Measurements from ENCODE around the gene FBXL19. TPM values are rescaled to one million over a fixed set of nuclear protein-coding genes. Genes with fewer than 3 reads are reported as not detected.
A peak's percentile ranks its signal among the peaks of the same experiment; 100 is the strongest.

FBXL19 gene
- total and polyA plus RNA-seq, 2 of the 13 experiments (the other 11 are each of a cell fraction or from before 2014, with no cell fraction given), result 6.0 to 13.7 TPM

DNA sequence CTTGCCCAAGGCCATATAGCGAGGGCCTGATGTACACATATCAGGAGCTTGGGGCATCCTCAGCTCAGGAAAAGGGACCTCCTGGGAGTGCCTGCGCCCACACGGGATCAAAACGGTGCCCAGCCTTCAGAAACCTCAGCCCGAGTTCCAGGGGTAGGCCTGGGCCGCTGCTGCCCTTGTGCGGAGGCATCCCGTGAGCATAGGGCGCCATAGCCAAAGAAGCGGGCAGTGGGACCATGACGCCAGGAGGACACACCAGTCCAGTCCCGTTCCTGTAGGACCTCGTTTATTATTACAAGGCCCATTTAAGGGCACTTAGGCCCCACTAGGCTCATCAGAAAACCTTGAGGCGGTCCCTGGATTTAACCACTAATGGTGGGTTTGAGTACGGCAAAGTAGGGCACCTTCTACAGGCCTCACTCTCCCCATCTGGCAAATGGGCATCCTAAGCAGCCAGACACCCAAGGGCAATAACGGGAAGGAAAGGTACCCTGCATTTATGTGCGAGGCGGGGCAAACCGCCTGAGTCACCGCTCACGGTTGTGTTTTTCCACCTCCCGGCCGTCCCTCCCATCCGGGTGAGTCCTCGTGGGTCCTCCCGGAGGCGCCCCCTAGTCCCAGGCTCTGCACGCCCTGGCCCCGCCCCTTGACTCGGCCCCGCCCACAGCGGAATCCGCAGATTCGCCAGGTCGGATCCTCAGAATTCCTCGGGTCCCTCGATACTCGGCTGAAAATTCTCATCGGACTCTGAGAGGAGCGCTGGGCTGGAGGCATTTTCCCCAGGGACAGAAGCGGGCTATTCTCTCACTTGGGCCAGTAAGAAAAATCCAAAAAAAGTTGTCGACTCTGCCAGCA is 33.5 kb downstream of the FBXL19 start (continued):
- TF ChIP-seq, protein P1, sequence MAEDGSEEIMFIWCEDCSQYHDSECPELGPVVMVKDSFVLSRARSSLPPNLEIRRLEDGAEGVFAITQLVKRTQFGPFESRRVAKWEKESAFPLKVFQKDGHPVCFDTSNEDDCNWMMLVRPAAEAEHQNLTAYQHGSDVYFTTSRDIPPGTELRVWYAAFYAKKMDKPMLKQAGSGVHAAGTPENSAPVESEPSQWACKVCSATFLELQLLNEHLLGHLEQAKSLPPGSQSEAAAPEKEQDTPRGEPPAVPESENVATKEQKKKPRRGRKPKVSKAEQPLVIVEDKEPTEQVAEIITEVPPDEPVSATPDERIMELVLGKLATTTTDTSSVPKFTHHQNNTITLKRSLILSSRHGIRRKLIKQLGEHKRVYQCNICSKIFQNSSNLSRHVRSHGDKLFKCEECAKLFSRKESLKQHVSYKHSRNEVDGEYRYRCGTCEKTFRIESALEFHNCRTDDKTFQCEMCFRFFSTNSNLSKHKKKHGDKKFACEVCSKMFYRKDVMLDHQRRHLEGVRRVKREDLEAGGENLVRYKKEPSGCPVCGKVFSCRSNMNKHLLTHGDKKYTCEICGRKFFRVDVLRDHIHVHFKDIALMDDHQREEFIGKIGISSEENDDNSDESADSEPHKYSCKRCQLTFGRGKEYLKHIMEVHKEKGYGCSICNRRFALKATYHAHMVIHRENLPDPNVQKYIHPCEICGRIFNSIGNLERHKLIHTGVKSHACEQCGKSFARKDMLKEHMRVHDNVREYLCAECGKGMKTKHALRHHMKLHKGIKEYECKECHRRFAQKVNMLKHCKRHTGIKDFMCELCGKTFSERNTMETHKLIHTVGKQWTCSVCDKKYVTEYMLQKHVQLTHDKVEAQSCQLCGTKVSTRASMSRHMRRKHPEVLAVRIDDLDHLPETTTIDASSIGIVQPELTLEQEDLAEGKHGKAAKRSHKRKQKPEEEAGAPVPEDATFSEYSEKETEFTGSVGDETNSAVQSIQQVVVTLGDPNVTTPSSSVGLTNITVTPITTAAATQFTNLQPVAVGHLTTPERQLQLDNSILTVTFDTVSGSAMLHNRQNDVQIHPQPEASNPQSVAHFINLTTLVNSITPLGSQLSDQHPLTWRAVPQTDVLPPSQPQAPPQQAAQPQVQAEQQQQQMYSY (CRISPR knock-in tag; IDR thresholded peaks at IDR 0.05), result 0 out of 2 replicates have a peak, but pooled peaks have one; percentile 39
- TF ChIP-seq, protein P2, sequence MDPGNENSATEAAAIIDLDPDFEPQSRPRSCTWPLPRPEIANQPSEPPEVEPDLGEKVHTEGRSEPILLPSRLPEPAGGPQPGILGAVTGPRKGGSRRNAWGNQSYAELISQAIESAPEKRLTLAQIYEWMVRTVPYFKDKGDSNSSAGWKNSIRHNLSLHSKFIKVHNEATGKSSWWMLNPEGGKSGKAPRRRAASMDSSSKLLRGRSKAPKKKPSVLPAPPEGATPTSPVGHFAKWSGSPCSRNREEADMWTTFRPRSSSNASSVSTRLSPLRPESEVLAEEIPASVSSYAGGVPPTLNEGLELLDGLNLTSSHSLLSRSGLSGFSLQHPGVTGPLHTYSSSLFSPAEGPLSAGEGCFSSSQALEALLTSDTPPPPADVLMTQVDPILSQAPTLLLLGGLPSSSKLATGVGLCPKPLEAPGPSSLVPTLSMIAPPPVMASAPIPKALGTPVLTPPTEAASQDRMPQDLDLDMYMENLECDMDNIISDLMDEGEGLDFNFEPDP (CRISPR knock-in tag; conservative IDR thresholded peaks at IDR 0.05), result peak; percentile 72; the same call in 1 of the 2 replicates
- TF ChIP-seq PHF5A (CRISPR knock-in tag; IDR thresholded peaks at IDR 0.05; ENCODE audit: low read depth, unreplicated experiment) (peak; percentile 75), HNRNPUL1 (IDR thresholded peaks at IDR 0.05; ENCODE audit: low read depth, low read length) (no peak), MXD4 (CRISPR knock-in tag; IDR thresholded peaks at IDR 0.05) (no peak; the same call in 1 of the 2 replicates), ZNF274 (CRISPR knock-in tag; IDR thresholded peaks at IDR 0.05) (peak; percentile 18; the same call in 1 of the 2 replicates), ZBTB1 (CRISPR knock-in tag; IDR thresholded peaks at IDR 0.05; ENCODE audit: borderline replicate concordance) (no peak), ZKSCAN5 (CRISPR knock-in tag; IDR thresholded peaks at IDR 0.05) (no peak), ETV5 (CRISPR knock-in tag; IDR thresholded peaks at IDR 0.05; ENCODE audit: borderline replicate concordance) (peak; percentile 49; the same call in 1 of the 2 replicates), RORA (CRISPR knock-in tag; IDR thresholded peaks at IDR 0.05) (no peak), ZNF431 (CRISPR knock-in tag; IDR thresholded peaks at IDR 0.05; ENCODE audit: borderline replicate concordance, low read depth) (no peak), ZNF75D (CRISPR knock-in tag; IDR thresholded peaks at IDR 0.05; ENCODE audit: borderline replicate concordance) (no peak), GLI4 (CRISPR knock-in tag; IDR thresholded peaks at IDR 0.05; ENCODE audit: borderline replicate concordance) (no peak)
- TF ChIP-seq, protein P3, sequence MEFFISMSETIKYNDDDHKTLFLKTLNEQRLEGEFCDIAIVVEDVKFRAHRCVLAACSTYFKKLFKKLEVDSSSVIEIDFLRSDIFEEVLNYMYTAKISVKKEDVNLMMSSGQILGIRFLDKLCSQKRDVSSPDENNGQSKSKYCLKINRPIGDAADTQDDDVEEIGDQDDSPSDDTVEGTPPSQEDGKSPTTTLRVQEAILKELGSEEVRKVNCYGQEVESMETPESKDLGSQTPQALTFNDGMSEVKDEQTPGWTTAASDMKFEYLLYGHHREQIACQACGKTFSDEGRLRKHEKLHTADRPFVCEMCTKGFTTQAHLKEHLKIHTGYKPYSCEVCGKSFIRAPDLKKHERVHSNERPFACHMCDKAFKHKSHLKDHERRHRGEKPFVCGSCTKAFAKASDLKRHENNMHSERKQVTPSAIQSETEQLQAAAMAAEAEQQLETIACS (CRISPR knock-in tag; IDR thresholded peaks at IDR 0.05), result no peak
- TF ChIP-seq, protein P4, sequence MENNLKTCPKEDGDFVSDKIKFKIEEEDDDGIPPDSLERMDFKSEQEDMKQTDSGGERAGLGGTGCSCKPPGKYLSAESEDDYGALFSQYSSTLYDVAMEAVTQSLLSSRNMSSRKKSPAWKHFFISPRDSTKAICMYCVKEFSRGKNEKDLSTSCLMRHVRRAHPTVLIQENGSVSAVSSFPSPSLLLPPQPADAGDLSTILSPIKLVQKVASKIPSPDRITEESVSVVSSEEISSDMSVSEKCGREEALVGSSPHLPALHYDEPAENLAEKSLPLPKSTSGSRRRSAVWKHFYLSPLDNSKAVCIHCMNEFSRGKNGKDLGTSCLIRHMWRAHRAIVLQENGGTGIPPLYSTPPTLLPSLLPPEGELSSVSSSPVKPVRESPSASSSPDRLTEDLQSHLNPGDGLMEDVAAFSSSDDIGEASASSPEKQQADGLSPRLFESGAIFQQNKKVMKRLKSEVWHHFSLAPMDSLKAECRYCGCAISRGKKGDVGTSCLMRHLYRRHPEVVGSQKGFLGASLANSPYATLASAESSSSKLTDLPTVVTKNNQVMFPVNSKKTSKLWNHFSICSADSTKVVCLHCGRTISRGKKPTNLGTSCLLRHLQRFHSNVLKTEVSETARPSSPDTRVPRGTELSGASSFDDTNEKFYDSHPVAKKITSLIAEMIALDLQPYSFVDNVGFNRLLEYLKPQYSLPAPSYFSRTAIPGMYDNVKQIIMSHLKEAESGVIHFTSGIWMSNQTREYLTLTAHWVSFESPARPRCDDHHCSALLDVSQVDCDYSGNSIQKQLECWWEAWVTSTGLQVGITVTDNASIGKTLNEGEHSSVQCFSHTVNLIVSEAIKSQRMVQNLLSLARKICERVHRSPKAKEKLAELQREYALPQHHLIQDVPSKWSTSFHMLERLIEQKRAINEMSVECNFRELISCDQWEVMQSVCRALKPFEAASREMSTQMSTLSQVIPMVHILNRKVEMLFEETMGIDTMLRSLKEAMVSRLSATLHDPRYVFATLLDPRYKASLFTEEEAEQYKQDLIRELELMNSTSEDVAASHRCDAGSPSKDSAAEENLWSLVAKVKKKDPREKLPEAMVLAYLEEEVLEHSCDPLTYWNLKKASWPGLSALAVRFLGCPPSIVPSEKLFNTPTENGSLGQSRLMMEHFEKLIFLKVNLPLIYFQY (CRISPR knock-in tag; IDR thresholded peaks at IDR 0.05; ENCODE audit: borderline replicate concordance), result no peak; the same call in 1 of the 2 replicates
- TF ChIP-seq, protein P5, sequence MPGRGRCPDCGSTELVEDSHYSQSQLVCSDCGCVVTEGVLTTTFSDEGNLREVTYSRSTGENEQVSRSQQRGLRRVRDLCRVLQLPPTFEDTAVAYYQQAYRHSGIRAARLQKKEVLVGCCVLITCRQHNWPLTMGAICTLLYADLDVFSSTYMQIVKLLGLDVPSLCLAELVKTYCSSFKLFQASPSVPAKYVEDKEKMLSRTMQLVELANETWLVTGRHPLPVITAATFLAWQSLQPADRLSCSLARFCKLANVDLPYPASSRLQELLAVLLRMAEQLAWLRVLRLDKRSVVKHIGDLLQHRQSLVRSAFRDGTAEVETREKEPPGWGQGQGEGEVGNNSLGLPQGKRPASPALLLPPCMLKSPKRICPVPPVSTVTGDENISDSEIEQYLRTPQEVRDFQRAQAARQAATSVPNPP (CRISPR knock-in tag; IDR thresholded peaks at IDR 0.05), result no peak

All from HepG2 (cell line).